Choroid plexus epithelial cell (primary cell): ENCODE measurements around the gene PAM.

Experiments used
- DNase-seq: peaks from one replicate; pipeline ENCODE4 v3.0.0-alpha.2; 2010; ENCODE audit warnings: low read depth
- H3K4me3 ChIP-seq: 2 replicates; pipeline ENCODE4 v1.5.1; 2011; ENCODE audit warnings: low read depth, mild to moderate bottlenecking, control low read depth, low read length, moderate library complexity
- TF ChIP-seq, protein P1 (sequence below): conservative IDR thresholded peaks from 2 replicates; pipeline ENCODE4 v1.5.1; 2011; ENCODE audit warnings: low read depth, mild to moderate bottlenecking, control low read depth, inconsistent platforms, low read length, moderate library complexity

Gene PAM

DNA sequence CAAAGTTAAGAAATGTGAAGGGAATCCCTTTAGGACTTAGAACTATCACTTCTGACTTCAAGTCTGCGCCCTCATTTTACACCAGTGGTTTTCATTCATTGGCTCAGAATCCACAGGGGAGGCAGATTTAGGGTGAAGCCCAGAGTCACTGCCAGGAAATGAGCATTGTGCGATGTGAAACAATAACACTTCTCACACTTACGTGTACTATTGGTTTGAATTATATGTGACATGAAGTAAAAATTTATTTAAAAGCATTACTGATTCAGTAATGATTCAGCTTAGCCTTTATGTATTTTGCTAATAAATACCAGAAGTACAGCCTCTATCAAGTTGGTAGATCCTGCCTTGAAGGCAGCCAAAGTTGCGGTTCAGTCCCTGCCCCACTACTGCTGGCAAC is 98.6 kb downstream of the PAM start:
- TF ChIP-seq, protein P1, sequence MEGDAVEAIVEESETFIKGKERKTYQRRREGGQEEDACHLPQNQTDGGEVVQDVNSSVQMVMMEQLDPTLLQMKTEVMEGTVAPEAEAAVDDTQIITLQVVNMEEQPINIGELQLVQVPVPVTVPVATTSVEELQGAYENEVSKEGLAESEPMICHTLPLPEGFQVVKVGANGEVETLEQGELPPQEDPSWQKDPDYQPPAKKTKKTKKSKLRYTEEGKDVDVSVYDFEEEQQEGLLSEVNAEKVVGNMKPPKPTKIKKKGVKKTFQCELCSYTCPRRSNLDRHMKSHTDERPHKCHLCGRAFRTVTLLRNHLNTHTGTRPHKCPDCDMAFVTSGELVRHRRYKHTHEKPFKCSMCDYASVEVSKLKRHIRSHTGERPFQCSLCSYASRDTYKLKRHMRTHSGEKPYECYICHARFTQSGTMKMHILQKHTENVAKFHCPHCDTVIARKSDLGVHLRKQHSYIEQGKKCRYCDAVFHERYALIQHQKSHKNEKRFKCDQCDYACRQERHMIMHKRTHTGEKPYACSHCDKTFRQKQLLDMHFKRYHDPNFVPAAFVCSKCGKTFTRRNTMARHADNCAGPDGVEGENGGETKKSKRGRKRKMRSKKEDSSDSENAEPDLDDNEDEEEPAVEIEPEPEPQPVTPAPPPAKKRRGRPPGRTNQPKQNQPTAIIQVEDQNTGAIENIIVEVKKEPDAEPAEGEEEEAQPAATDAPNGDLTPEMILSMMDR, result no peak
- no peak overlapping the region for H3K4me3 ChIP-seq
- no peak for DNase-seq

DNA sequence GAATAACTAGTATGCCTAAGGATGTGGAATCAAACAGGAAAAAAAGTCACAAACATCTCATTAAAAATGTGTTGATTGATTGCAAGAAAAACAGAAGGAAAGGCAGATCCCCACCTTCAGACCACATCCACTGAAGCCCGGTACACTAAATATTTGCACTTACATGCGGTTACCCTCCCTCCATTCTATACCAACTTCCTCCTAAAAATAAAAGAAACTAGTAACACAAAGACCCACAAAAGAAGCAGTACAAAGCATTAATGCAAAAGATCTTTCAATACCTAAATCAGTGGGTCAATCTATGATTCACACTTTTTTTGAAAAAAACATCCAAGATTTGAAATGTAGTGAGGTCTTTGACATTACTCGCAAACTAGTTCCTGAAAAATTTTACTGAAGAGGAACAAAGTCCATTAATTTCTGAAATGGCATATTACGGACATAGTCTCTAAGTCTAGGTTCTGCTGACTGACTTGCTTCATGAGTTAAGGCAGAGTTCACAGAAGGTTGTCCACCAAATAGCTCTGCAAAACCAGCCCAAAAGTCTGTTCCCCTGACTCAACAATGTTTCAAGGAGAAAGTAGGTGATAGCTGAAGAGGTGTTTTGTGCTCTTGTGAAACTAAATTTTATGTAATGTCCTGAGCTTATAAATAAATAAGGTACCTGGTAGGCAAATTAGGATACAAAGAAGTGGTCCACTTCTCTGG is 100.7 kb downstream of the PAM start:
- TF ChIP-seq, protein P1, result no peak
- DNase-seq, result no peak
- H3K4me3 ChIP-seq, result no peak overlapping the region

DNA sequence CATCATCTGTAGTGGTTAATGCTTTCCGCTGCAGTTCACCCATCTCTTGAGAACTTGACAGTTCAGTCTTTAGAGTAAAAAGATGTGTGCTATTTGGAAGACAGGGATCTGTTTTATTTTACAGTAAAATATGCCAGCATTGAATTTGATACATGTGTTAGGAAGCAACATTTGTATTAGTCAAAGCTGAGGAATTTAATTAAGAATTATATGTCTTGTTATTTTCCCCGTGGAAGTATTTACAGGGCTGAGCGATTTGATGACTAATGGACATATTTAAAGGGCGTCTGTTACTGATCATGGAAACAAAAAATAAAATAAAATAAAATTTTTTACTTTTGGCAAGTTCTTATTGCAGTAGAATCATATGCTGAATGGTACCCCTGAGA is 101.3 kb downstream of the PAM start:
- peak; percentile 55 for DNase-seq
- TF ChIP-seq, protein P1, result no peak

DNA sequence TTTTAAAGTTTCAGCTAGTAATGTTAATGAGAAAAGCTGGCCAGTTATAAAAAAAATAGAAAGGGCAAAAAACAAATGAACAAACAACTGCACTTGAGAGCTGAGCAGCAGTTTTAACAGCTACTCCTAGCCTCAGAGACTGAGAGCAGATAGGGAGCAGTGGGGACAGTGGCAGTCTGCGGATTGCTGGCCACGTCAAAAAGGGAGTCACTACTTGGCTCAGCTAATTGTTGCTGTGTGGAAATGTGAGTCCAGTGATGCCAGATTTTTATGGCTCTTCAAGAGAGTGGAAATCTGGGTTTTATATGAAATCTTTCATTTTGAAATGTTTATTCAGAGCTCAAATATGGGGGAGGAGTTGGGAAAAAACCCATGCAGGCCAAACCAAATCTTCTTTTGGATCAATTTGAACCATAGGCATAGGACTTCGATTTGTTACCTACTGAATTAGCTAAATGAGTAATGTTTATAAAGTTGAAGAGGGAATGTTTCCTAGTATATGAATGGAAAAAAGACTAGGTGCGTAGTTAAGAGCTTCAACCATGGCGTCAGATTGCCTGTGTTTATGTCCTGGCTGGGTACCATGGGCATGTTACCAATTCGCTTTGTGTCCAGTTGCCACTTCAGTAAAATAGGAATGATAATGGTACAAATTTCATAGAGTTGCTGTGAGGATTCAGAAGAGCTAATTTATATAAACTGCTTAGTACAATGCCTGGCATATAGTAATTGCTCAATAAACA is 102.1 kb downstream of the PAM start:
- H3K4me3 ChIP-seq, result no peak overlapping the region
- no peak for DNase-seq
- TF ChIP-seq, protein P1, result no peak

More for the DNA sequence above, 101.3 kb downstream of the PAM start:
- H3K4me3 ChIP-seq, result no peak overlapping the region

DNA sequence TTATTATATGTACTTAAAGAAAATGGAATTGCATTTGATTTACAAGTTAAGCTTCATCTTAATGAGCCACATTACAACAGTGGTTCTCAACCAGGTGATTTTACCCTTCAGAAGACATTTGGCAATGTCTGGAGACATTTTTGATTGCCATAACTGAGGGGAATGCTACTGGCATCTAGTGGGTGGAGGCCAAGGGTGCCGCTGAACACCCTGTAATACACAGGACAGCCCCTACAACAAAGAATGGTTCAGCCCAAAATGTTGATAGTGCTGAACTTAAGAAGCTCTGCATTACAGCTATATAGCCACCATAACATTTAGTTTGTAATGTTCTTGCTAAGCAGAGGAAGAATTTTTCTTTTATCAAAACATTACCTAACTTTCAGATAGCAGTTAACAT is 103.1 kb downstream of the PAM start:
- TF ChIP-seq, protein P1, result no peak
- DNase-seq, result no peak
- H3K4me3 ChIP-seq, result no peak overlapping the region

DNA sequence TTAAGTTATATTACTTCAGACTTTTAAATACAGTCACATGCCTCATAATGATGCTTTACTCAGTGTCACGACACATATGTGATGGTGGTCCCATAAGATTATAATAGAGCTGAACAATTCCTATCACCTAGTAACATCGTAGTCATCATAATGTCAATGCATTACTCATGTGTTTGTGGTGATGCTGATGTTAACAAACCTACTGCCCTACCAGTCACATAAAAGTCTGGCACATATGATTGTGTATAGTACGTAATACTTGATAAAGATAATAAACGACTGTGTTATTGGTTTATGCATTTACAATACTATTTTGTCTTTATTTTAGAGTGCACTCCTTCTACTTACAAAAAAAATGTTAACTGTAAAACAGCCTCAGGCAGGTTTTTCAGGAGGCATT is 103.7 kb downstream of the PAM start:
- no peak overlapping the region for H3K4me3 ChIP-seq
- peak; percentile 36 for DNase-seq
- TF ChIP-seq, protein P1, result no peak
